GM10266 (cell line): ENCODE results near the gene SLC17A8.

Source experiments
- DNase-seq: peaks from one replicate; pipeline ENCODE4 v3.0.0; 2012; ENCODE audit errors: extremely low spot score
- TF ChIP-seq, protein P1 (sequence below): IDR thresholded peaks from 2 replicates; pipeline ENCODE4 v1.5.1; 2012; ENCODE audit warnings: mild to moderate bottlenecking, low read depth; ENCODE audit not compliant: control insufficient read depth, insufficient read depth; ENCODE audit errors: missing control alignments

Gene SLC17A8

DNA sequence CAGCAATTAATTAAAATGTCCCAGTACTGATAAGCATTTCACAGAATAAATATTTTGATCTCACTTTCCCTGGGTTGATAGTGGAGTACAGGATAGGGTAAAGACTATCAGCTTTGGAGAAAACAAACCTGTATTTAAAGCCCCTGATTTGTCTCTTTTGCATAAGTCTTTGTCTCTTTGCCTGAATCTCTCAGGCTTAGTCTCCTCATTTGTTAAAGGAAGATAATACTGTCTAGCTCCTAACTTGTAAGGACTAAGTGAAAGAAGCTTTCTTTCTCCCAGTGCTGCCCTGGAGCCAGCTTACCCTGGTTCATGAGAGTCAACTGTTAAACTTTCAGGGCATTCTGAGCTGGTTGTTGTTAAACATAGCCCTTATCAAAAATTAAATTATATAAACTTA lies 111.3 kb downstream of the SLC17A8 start:
- no peak for DNase-seq
- TF ChIP-seq, protein P1, sequence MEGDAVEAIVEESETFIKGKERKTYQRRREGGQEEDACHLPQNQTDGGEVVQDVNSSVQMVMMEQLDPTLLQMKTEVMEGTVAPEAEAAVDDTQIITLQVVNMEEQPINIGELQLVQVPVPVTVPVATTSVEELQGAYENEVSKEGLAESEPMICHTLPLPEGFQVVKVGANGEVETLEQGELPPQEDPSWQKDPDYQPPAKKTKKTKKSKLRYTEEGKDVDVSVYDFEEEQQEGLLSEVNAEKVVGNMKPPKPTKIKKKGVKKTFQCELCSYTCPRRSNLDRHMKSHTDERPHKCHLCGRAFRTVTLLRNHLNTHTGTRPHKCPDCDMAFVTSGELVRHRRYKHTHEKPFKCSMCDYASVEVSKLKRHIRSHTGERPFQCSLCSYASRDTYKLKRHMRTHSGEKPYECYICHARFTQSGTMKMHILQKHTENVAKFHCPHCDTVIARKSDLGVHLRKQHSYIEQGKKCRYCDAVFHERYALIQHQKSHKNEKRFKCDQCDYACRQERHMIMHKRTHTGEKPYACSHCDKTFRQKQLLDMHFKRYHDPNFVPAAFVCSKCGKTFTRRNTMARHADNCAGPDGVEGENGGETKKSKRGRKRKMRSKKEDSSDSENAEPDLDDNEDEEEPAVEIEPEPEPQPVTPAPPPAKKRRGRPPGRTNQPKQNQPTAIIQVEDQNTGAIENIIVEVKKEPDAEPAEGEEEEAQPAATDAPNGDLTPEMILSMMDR, result no peak
